Measurements from ENCODE around the gene YKT6. TPM values are rescaled to one million over a fixed set of nuclear protein-coding genes. Genes with fewer than 3 reads are reported as not detected.

YKT6 gene
- total RNA-seq, 4 donors from 2014 or later, result 43.3 to 50.7 (median 49.7) TPM

DNA sequence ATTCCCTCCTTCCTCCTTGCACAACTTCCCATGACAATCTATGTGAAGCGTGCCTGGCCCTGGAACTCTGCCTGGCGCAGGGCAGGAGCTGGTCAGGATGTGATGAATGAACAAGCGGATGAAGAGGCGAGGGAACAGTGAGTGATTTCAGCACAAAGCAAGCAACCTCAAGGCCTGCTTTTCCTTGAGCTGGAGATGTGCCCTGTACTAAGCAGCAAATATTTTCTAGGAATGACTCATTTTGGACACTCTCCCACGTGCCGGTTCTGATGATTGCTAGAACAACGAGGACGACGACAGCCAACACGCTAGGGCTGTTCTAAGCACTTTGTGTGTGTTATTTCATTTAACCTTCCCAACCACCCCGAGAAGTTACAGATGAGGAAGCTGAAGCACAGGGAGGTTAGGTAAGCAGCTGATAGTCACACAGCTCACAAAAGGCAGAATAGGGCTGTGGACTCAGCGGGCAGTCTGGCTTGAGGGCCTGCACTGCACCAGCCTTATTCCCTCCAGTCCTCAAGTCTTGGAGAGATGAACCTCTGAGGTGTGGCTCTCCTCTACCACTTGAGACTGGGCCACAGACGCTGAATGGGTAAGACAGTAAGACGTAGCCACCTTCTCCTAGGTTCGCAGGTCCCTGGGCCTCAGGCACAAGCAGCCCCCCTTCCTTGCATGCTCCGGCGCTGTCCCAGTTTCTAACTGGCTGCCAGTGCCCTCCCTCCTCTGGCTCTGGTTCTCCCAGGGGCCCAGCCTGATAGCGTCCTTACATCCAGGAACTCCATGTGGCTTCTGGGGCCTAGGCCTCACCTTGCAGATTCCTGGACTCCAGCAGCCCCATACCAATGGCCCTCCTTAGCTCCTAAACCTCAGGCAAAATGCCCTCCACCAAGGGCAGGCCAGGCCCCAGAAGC is 59.0 kb downstream of the YKT6 start:
- TF ChIP-seq, protein P1, sequence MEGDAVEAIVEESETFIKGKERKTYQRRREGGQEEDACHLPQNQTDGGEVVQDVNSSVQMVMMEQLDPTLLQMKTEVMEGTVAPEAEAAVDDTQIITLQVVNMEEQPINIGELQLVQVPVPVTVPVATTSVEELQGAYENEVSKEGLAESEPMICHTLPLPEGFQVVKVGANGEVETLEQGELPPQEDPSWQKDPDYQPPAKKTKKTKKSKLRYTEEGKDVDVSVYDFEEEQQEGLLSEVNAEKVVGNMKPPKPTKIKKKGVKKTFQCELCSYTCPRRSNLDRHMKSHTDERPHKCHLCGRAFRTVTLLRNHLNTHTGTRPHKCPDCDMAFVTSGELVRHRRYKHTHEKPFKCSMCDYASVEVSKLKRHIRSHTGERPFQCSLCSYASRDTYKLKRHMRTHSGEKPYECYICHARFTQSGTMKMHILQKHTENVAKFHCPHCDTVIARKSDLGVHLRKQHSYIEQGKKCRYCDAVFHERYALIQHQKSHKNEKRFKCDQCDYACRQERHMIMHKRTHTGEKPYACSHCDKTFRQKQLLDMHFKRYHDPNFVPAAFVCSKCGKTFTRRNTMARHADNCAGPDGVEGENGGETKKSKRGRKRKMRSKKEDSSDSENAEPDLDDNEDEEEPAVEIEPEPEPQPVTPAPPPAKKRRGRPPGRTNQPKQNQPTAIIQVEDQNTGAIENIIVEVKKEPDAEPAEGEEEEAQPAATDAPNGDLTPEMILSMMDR (IDR thresholded peaks at IDR 0.05; ENCODE audit: low read depth), result no peak

DNA sequence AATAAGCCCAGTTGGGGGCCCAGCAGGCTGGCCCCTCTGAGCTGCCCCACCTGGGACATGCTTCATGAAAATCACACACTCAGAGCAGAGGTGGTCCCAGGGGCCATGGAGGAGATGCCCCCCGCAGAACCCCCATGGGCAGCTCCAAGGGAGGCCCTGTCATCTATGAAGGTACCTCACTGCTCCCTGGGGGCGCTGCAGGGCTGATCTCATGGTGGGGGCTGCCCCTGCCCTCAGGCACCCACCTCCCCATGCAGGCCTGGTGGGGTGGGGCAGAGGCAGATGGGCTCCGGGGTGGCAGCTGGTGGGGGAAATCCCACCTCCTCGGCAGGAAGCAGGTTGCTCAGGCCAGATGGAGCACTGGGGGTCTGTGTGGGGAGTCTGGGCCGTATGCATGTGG is 60.5 kb downstream of the YKT6 start:
- TF ChIP-seq, protein P1 (IDR thresholded peaks at IDR 0.05; ENCODE audit: low read depth), result no peak

DNA sequence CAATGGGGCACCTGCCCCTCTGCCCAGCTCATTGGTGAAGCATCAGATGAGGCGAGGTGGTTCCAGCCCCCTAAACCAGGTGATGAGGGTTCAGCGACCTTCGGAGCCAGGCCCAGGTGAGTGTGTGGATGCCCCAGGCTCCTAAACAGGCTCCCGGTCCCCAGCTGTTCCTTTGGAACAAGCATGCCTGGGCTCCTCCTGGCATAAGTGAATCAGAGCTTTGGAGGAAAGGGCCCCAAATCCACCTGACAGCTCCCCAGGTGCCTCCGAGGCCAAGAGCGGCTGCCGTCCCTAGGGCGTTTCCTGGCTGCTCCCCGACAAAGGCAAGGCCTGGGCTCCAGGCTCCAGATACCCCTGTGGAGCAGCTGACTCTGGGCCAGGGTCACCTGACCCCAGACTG is 61.3 kb downstream of the YKT6 start:
- TF ChIP-seq, protein P1 (IDR thresholded peaks at IDR 0.05; ENCODE audit: low read depth), result no peak

DNA sequence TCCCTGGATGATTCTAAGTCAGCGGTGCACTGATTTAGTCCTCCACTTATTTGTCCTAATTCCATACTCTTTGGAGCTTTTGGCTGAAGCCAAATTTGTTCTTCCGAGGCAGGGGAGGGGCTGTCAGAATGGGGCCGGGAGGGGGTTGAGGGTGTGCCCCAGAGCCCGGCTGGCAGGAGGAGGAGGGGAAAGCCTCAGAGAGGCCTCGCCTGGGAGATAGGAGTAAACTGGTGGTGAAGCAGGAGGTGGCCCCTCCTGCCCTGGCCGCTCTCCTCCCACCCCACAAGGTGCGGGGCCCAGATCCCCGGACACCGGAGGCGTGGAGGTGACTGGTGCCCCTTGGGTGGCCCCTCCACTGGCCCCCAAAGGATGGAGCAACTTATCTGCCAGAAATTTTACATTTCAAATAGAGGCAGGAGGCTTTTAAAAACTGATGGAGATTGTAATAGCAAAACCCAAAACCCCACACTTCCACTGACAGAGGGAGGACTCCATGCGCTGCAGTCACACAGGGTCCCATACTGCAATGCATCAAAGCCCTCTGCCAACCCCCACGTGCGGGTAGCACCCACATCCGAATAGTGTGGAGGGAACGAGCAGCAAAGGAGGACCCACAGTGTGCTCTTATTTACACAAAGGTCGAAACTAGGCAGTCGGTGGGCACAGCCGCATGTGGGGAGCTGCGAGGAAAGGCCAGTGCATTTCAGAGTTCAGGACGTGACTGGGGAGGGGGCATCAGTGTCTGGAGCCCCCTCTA is 62.7 kb downstream of the YKT6 start:
- TF ChIP-seq, protein P1 (IDR thresholded peaks at IDR 0.05; ENCODE audit: low read depth), result no peak

Other genes with a start within 250 kb of the YKT6 start
- gene SPDYE1, start 203.1 kb upstream of the YKT6 start, total RNA-seq, result not detected
- gene DBNL, start 156.3 kb upstream of the YKT6 start, total RNA-seq, result 100 to 1,000 TPM in 2 of 4 donors, 10 to 100 TPM in 2; 62.3 to 133 (median 103) TPM
- gene PGAM2, start 135.4 kb upstream of the YKT6 start, total RNA-seq, result 1 to 10 TPM in 1 of 4 donors, not detected in 3; 4.3 TPM
- 10 to 100 TPM in 3 of 4 donors, 1 to 10 TPM in 1; 6.5 to 85.5 (median 20.2) TPM for gene POLM, start 118.4 kb upstream of the YKT6 start, total RNA-seq
- 100 to 1,000 TPM in 3 of 4 donors, 10 to 100 TPM in 1; 90.2 to 183 (median 162) TPM for gene AEBP1, start 96.6 kb upstream of the YKT6 start, total RNA-seq
- gene POLD2, start 77.4 kb upstream of the YKT6 start, total RNA-seq, result 10 to 100 TPM; 19.7 to 45.6 (median 21.0) TPM
- gene MYL7, start 59.6 kb upstream of the YKT6 start, total RNA-seq, result not detected
- 1 to 10 TPM in 1 of 4 donors, under 1 TPM in 2, not detected in 1; 0.22 to 8.1 (median 0.85) TPM for gene GCK, start 11.5 kb upstream of the YKT6 start, total RNA-seq
- gene CAMK2B, start 124.6 kb downstream of the YKT6 start, total RNA-seq, result 1 to 10 TPM in 2 of 4 donors, under 1 TPM in 2; 0.44 to 5.1 (median 0.81) TPM

Measured in subcutaneous adipose tissue (tissue), 4 donors.